HTERT RPE-1 (cell line): Measurements from ENCODE around the gene LCP2.

Source experiments
- in situ Hi-C: fragments of 300-500 bp; cut with MboI; formaldehyde crosslinking; loops from 4 replicates; pipeline ENCODE4 v1.14.3; 2020; ENCODE audit warnings: low sequenced_read_pairs

Gene LCP2

GRCh38 chr5:170296935-170297588, 515 bp downstream of the LCP2 start:
- in situ Hi-C loops, result no loop called here

GRCh38 chr5:170296036-170296934, 1.3 kb downstream of the LCP2 start:
- in situ Hi-C loops, result no loop called here

DNA sequence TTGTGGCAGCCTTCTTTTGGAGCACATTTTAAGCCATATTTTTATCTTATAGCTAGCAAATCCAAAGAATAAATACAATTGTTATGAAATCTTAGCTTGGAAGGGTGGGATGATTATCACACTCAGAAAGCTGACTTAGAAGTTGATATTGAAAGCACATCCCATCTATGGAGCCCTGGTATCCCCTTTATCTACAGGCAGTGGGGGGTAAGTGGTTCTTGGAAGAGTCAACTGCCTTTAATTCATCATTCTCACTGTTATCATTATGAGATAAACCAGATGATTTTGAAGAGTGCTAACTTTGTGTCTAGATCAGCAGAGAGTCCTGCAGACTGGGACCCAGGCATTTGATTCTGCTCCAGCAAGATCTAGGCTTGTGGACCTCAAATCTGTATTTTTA, 3.0 kb downstream of the LCP2 start:
- in situ Hi-C loops, result no loop called here

DNA sequence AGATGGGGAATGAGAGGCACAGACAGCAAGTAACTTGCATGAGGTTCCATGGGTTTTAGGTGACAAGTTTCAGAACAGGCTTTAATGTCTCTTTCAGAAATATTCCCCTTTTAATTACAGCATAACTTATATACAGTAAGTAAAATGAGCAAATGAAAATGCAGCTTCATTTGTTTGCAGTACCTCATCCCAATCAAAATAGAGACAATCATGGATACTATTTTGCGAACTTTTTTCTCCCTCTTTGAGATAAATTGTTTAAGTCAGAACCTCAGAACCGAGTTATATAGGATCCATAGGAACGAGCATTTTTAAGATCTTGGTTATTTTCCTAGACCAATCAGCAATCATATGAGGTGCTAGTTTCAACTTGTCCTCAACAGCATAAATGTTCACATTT, 3.5 kb downstream of the LCP2 start:
- in situ Hi-C loops, result no loop called here

GRCh38 chr5:170293273-170293672, 4.3 kb downstream of the LCP2 start:
- in situ Hi-C loops, result no loop called here

GRCh38 chr5:170292179-170293104, 5.1 kb downstream of the LCP2 start:
- in situ Hi-C loops, result no loop called here

DNA sequence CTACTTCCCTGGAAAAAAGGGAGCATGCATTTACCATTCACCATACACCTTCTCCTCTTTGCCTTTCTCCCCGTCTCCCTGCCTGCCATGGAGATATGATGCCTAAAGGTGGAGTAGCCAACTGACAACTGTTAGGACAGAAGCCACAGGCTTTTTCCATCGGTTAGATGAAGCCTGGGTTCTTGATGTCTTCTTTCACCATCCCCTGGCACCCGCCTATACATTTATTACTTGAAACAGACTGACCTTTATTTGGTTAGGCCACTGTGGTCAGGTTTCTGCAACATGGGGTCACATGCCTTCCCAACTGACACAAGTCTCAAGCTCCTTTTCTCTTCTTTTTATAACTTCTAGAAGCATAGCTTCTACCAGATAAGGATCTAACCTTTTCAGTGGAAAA, 7.1 kb downstream of the LCP2 start:
- in situ Hi-C loops, result no loop called here

DNA sequence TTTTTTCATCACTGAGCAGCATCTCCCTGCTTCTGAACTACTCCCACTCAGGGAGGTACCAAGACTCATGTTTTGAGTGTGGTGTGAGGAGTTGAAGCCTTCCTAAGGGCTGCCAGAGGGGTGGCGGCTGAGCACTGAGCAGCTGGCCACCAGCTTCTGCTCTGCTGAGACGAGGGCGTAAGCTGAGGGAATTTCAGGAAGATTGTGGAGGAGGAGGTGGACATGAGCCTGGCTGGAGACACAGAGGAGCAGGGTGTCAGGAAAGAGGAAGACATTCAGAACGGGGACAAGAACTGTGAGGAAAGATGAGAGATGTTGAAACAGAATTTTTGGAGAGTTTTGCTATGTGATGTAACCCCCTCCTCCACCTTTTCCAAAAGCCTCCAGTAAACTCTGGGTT, 7.8 kb downstream of the LCP2 start:
- in situ Hi-C loops, result no loop called here

DNA sequence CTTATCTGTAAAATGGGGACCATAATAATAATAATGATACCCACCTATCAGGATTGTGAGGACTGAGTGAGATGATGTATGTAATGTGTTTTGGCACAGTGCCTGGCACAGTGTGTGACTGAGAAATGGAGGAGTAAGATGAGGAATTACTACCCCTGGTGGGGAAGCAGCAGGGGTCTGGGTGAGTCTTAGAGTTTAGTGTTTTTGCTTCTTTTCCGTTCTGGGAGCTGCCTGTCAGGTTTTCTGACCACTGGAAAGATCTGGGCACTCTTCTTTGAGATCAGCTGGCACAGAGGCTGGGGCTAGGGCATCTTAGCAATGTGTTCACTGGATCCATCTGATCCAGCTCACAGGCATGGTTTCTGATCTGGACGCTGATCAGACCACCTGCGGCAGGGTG, 8.5 kb downstream of the LCP2 start:
- in situ Hi-C loops, result no loop called here

- in situ Hi-C loops, result no loop called here
Observed at GRCh38 chr5:170288551-170288950, 9.0 kb downstream of the LCP2 start.

- in situ Hi-C loops, result no loop called here
Observed at GRCh38 chr5:170288151-170288550, 9.4 kb downstream of the LCP2 start.

GRCh38 chr5:170287532-170287931, 10.0 kb downstream of the LCP2 start:
- in situ Hi-C loops, result no loop called here

- in situ Hi-C loops, result no loop called here
Observed at GRCh38 chr5:170286386-170286925, 11.1 kb downstream of the LCP2 start.

DNA sequence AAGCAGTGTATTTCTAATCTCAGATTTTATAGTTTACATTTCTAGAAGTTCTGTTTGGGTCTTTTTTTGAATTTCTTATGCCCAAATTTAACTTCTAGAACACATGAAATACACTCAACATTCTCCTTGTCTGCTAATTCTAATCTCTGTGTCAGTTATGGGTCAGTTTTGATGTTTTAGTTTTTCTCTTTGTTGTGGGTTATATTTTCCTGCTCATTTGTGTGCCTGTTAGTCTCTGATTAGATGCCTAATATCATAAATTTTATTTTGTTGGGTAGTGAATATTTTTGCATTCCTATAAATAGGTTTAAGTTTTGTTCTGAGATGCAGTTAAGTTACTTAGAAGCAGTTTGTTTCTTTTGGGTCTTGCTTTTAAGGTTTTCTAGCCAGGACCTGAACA, 12.4 kb downstream of the LCP2 start:
- in situ Hi-C loops, result no loop called here

DNA sequence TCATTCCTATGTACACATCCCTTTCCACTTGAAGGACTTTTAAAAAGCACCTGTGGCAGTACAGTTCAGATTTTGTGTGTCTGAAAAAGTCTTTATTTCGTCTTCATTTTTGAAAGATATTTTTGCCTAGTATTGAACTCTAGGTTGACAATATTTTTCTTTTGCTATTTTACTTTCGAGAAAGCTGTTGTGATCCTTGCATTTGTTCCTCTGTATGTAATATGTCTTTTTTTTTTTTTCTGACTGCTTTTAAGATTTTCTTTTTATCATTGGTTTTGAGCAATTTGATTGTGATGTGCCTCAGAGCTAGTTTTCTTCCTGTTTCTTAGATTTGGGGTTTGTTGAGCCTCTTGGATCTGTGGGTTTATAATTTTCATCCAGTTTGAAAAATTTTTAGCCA, 13.3 kb downstream of the LCP2 start:
- in situ Hi-C loops, result no loop called here

GRCh38 chr5:170283296-170283695, 14.3 kb downstream of the LCP2 start:
- in situ Hi-C loops, result no loop called here

- in situ Hi-C loops, result no loop called here
Observed at GRCh38 chr5:170280011-170280493, 17.5 kb downstream of the LCP2 start.

DNA sequence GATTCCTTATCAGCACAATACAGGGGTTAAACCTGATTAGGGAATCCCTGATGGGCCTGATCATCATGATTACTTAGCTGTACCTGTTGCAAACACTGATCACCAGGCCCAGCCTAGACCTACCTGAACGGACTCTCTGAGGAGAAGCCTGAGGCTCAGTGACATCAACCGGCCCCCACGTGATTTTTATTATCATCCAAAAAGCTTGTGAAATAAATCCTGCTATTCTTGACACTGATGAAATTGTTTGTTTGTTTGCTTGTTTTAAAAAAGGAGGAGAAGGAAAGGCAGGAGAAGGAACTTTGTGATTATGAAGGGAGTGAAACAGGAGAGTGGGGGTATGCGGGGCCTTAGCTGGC, 18.1 kb downstream of the LCP2 start:
- in situ Hi-C loops, result no loop called here

- in situ Hi-C loops, result no loop called here
Observed at GRCh38 chr5:170278611-170279458, 18.7 kb downstream of the LCP2 start.

GRCh38 chr5:170277867-170278281, 19.7 kb downstream of the LCP2 start:
- in situ Hi-C loops, result no loop called here
